ENCODE measurements around the gene PRDX5.

Gene PRDX5

DNA sequence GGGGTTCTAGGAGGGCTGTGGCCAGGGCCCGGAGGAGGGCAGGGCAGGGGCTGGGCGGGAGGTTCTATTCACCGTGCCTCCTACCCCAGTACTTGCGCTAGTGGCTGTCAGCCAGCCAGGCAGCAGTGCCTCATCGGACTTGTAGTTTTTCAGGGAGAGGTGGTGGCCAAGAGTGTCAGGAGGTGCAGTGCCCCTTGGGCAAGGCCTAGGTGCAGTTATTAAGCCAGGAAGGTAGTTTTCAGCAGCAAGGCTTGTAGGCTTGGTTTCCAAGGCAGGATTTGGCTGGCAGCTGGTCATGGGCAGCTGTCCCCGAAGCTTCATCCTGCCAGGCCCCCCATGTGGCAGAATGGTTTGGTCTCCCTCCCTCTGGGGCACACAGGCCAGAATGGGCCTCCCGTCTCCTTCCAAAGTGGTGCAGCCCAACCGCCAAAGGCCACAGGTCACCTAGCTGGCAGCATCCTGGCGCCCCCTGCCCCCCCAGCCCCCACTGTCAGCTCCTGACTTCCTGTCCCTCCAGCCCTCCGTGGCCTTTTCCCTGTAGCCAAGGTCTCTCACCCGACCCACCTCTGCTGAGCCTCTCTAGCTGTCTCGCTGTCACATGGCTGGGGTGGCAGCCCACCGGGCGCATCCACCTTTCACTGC is 30.6 kb downstream of the PRDX5 start:
- Histone ChIP-seq H3K36me3 (ENCODE audit: insufficient read depth, low read depth, low read length) (no peaks in the 10 kb centered on the region), H3K4me3 (ENCODE audit: low read length) (no peak overlapping the region), H3K27me3 (ENCODE audit: insufficient read depth, low read length) (no peaks in the 10 kb centered on the region), H3K27ac (ENCODE audit: low read length) (no peak overlapping the region), H3K9ac (ENCODE audit: low read depth, low read length) (no peak overlapping the region), H3K4me1 (ENCODE audit: insufficient read depth, low read length) (no peaks in the 10 kb centered on the region), H3K9me3 (ENCODE audit: insufficient read depth, low read depth, low read length) (no peaks in the 10 kb centered on the region)

DNA sequence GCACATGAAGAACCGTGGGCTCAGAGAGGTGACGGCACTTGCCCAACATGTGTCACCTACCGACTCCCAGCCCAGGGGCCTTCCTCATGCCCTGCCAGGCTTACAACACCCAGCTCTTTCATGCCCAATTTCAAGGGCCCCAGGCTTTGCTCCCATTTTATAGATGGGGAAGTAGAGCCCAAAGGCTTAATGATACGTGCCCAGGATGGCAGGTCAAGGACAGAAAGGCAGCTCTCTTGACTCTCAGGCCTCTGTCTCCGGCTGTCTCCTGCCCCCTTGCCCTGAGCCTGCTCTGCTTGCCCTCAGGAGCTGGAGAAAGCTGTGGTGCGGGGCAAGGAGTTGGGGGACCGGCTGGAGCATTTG is 31.1 kb downstream of the PRDX5 start:
- H3K9ac ChIP-seq (ENCODE audit: low read depth, low read length): no peak overlapping the region
- H3K27ac ChIP-seq (ENCODE audit: low read length): no peak overlapping the region
- H3K36me3 ChIP-seq (ENCODE audit: insufficient read depth, low read depth, low read length): no peaks in the 10 kb centered on the region

DNA sequence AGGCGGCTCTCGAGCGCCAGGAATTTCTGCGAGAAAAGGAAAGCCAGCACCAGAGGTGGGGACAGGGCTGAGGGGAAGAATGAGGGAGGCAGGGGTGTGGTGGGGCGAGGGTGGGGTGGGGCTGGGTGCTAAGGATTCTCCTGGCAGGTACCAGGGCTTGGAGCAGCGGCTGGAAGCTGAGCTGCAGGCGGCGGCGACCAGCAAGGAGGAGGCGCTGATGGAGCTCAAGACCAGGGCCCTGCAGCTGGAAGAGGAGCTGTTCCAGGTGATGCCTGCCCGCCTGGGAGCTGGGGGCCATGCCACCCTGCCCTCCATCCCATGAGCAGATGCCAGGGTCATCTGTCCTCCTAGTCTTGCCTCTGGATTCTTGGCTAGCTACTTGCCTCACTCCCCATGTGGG is 31.5 kb downstream of the PRDX5 start:
- Histone ChIP-seq H3K36me3 (ENCODE audit: insufficient read depth, low read depth, low read length) (no peaks in the 10 kb centered on the region), H3K4me3 (ENCODE audit: low read length) (no peak overlapping the region), H3K9ac (ENCODE audit: low read depth, low read length) (no peak overlapping the region), H3K27me3 (ENCODE audit: insufficient read depth, low read length) (no peaks in the 10 kb centered on the region), H3K27ac (ENCODE audit: low read length) (no peak overlapping the region), H3K4me1 (ENCODE audit: insufficient read depth, low read length) (no peaks in the 10 kb centered on the region), H3K9me3 (ENCODE audit: insufficient read depth, low read depth, low read length) (no peaks in the 10 kb centered on the region)

More for the DNA sequence above, 31.1 kb downstream of the PRDX5 start:
- no peak overlapping the region for H3K4me3 ChIP-seq (ENCODE audit: low read length)
- no peaks in the 10 kb centered on the region for H3K9me3 ChIP-seq (ENCODE audit: insufficient read depth, low read depth, low read length)
- no peaks in the 10 kb centered on the region for H3K4me1 ChIP-seq (ENCODE audit: insufficient read depth, low read length)
- H3K27me3 ChIP-seq (ENCODE audit: insufficient read depth, low read length): no peaks in the 10 kb centered on the region

DNA sequence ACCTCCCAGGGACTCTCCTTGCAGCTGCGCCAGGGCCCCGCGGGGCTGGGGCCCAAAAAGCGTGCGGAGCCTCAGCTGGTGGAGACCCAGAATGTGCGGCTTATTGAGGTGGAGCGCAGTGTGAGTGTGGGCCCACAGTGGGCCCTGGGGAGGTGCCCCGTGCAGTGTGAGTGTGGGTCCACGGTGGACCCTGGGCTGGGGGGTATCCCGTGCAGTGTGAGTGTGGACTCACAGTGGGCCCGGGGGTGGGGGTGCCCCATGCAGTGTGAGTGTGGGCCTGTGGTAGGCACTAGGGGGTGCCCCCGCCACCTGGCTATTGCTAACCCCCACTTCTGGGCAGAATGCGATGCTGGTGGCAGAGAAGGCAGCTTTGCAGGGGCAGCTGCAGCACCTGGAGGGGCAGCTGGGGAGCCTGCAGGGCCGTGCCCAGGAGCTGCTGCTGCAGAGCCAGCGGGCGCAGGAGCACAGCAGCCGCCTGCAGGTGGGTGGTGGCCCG is 33.3 kb downstream of the PRDX5 start:
- peaks cover 6% of the 10 kb centered on the region; the same call in 1 of the 2 replicates for H3K4me1 ChIP-seq (ENCODE audit: insufficient read depth, low read length)
- H3K27ac ChIP-seq (ENCODE audit: low read length): no peak overlapping the region
- no peaks in the 10 kb centered on the region for H3K27me3 ChIP-seq (ENCODE audit: insufficient read depth, low read length)
- no peaks in the 10 kb centered on the region for H3K9me3 ChIP-seq (ENCODE audit: insufficient read depth, low read depth, low read length)
- no peaks in the 10 kb centered on the region for H3K36me3 ChIP-seq (ENCODE audit: insufficient read depth, low read depth, low read length)
- no peak overlapping the region for H3K9ac ChIP-seq (ENCODE audit: low read depth, low read length)
- H3K4me3 ChIP-seq (ENCODE audit: low read length): no peak overlapping the region

DNA sequence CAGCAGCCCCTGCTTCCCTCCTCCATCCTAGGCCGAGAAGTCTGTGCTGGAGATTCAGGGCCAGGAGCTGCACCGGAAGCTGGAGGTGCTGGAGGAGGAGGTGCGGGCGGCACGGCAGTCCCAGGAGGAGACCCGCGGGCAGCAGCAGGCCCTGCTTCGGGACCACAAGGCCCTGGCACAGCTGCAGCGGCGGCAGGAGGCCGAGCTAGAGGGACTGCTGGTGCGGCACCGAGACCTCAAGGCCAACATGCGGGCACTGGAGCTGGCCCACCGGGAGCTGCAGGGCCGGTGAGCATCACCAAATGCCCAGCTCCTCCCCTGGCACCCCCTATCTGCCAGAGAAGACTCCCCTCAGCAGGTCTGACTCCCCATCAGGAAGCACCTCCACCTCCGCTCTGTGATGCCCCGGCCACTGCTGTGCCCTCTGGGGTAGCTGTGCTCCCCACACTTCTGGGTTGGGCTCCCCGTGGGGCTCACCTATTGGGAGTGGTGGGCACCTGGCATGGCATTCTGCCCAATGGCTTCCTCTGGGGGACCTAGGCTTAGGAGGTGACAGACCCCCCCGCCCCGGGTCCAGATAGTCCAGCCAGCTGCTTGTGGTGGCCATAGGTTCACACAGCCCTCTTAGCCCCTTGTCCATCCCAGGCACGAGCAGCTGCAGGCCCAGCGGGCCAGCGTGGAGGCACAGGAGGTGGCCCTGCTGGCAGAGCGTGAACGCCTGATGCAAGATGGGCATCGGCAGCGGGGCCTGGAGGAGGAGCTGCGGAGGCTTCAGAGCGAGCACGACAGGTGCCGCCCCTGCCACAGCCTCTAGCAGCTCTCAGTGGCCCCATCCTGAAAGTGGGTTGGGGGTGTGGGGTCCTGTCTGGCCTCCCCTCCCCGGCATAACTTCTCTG is 34.4 kb downstream of the PRDX5 start:
- H3K9me3 ChIP-seq (ENCODE audit: insufficient read depth, low read depth, low read length): no peaks in the 10 kb centered on the region
- H3K36me3 ChIP-seq (ENCODE audit: insufficient read depth, low read depth, low read length): no peaks in the 10 kb centered on the region
- no peak overlapping the region for H3K27ac ChIP-seq (ENCODE audit: low read length)
- H3K4me3 ChIP-seq (ENCODE audit: low read length): no peak overlapping the region
- no peak overlapping the region for H3K9ac ChIP-seq (ENCODE audit: low read depth, low read length)
- peaks cover 6% of the 10 kb centered on the region; the same call in 1 of the 2 replicates for H3K4me1 ChIP-seq (ENCODE audit: insufficient read depth, low read length)
- no peaks in the 10 kb centered on the region for H3K27me3 ChIP-seq (ENCODE audit: insufficient read depth, low read length)

DNA sequence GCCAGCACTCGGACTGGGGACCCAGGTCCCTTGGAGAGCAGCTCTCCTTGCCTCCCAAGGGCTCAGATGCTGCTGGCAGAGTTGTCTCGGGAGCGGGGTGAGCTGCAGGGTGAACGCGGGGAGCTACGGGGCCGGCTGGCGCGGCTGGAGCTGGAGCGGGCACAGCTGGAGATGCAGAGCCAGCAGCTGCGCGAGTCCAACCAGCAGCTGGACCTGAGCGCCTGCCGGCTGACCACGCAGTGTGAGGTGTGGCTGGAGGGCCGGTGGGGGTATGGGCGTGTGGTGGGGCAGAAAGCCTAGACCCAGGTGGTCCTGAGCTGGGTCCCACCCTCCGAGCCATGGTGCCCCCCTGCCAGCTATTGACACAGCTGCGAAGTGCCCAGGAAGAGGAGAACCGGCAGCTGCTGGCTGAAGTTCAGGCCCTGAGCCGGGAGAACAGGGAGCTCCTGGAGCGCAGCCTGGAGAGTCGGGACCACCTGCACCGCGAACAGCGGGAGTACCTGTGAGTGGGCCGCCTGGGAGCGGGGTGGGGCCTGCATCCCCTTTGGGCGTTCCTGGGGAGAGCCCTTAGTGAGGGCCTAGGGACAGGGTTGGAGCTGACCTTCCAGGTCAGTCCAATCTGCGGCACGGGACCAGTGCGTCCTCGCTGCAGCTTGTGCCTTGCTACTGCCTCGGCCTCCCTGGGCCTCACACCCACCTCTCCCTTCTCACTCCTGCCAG is 35.2 kb downstream of the PRDX5 start:
- H3K27me3 ChIP-seq (ENCODE audit: insufficient read depth, low read length): no peaks in the 10 kb centered on the region
- H3K27ac ChIP-seq (ENCODE audit: low read length): no peak overlapping the region
- no peak overlapping the region for H3K4me3 ChIP-seq (ENCODE audit: low read length)
- H3K9ac ChIP-seq (ENCODE audit: low read depth, low read length): no peak overlapping the region
- peaks cover 6% of the 10 kb centered on the region; the same call in 1 of the 2 replicates for H3K4me1 ChIP-seq (ENCODE audit: insufficient read depth, low read length)
- no peaks in the 10 kb centered on the region for H3K9me3 ChIP-seq (ENCODE audit: insufficient read depth, low read depth, low read length)
- H3K36me3 ChIP-seq (ENCODE audit: insufficient read depth, low read depth, low read length): no peaks in the 10 kb centered on the region

DNA sequence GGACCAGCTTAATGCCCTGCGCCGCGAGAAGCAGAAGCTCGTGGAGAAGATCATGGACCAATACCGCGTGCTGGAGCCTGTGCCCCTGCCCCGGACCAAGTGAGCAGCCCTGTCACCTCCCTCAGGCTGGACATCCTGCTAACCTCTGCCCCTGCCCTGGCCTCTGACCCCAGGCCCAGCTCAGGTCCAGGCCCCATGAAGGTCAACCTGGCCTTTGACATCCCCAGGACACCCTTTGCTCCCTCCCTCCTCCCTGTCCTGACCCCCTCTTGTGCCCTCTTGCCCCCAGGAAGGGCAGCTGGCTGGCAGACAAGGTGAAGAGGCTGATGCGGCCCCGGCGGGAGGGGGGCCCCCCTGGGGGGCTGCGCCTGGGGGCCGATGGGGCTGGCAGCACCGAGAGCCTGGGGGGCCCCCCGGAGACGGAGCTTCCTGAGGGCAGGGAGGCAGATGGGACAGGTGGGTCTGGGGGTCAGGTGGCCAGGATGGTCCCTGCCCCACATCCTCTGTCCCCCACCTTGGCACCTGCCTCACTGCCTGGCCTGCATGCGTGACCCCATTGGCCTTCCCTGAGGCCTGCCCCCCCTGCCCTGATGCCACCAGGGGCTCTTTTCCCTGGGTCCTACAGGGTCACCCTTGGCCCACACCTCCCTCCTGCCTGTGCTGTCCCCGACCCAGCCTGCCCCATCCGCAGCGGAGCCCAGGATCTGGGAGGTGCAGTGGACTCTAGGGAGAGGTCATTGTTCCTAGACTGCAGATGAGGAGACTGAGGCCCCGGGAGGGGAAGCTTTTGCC is 36.0 kb downstream of the PRDX5 start:
- H3K9ac ChIP-seq (ENCODE audit: low read depth, low read length): no peak overlapping the region
- no peaks in the 10 kb centered on the region for H3K9me3 ChIP-seq (ENCODE audit: insufficient read depth, low read depth, low read length)
- no peaks in the 10 kb centered on the region for H3K27me3 ChIP-seq (ENCODE audit: insufficient read depth, low read length)
- no peaks in the 10 kb centered on the region for H3K36me3 ChIP-seq (ENCODE audit: insufficient read depth, low read depth, low read length)
- H3K27ac ChIP-seq (ENCODE audit: low read length): no peak overlapping the region
- no peak overlapping the region for H3K4me3 ChIP-seq (ENCODE audit: low read length)
- H3K4me1 ChIP-seq (ENCODE audit: insufficient read depth, low read length): peaks cover 6% of the 10 kb centered on the region; the same call in 1 of the 2 replicates

DNA sequence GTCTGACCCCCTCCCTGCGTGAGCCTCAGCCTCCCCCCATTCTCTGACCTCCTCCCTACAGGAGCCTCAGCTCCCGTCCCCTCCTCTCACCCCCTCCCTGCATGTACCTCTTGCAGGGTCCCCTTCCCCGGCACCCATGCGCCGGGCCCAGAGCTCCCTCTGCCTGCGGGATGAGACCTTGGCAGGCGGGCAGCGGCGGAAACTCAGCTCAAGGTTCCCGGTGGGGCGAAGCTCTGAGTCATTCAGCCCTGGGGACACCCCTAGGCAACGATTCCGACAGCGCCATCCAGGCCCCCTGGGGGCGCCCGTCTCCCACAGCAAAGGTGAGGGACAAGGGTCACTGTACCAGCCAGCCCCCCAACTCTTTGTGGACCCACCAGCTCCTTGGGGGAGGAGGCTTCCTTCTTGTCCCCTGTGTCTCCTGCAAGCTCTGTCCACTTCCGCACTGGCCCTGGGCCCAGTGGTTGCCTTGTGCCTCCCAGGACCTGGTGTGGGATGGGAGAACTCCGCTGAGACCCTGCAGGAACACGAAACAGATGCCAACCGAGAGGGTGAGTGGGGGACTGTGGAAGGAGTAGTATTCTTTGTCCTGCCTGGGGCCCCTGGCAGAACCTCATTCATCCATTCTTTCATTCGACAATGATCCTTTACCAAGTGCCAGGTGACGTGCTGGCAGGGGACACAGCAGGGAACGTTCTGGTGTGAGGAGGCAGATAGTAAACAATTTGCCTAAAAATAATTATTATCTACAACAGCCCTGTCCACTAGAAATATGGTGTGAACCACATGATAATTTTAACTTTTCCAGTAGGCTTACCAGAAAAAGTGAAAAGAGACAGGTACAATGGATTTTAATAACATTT is 37.4 kb downstream of the PRDX5 start:
- H3K4me3 ChIP-seq (ENCODE audit: low read length): peak overlapping the region; percentile 18; the same call in 1 of the 2 replicates

DNA sequence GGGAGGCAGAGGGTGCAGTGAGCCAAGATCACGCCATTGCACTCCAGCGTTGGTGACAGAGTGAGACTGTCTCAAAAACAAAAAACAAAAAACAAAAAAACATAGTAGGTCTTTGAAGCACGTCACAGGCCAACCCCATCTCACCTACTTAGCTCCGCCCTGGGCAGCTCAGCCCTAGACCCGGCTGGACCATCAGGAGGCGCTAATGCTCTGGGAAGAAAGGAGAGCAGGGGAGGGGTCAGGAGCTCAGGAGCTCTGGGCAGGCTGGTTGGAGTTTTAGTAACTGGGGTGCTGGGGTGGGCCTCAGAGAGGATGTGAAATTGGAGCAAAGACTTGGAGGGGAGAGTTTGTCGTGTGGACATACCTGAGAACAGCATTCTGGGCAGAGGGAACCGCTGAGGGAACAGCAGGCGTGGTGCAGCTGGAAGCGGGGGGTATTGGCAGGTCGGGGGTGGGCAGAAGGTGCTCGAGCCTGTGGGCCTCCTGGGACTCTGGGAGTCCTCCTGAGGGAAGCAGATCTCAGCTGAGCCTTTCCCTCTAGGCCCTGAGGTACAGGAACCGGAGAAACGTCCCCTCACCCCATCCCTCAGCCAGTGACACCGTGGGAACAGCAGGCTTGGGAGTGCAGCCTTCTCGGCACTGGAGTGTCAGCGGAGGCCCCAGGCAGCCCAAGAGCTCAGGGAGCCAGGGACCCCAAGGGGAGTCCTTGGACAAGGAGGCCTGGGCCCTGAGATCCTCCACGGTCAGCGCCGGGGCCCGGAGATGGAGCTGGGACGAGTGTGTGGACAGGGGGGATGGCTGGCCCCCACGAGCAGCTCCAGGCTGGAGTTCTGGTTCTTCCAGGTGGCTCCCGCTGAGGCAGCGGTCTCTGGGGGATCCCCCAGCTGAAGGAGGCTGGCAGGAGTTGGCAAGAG is 38.8 kb downstream of the PRDX5 start:
- H3K9ac ChIP-seq (ENCODE audit: low read depth, low read length): no peak overlapping the region
- H3K4me1 ChIP-seq (ENCODE audit: insufficient read depth, low read length): peaks cover 6% of the 10 kb centered on the region; the same call in 1 of the 2 replicates
- no peaks in the 10 kb centered on the region for H3K27me3 ChIP-seq (ENCODE audit: insufficient read depth, low read length)
- no peaks in the 10 kb centered on the region for H3K9me3 ChIP-seq (ENCODE audit: insufficient read depth, low read depth, low read length)
- H3K36me3 ChIP-seq (ENCODE audit: insufficient read depth, low read depth, low read length): peaks cover 5% of the 10 kb centered on the region; the same call in 1 of the 2 replicates
- no peak overlapping the region for H3K4me3 ChIP-seq (ENCODE audit: low read length)
- H3K27ac ChIP-seq (ENCODE audit: low read length): no peak overlapping the region

More for the DNA sequence above, 37.4 kb downstream of the PRDX5 start:
- peaks cover 6% of the 10 kb centered on the region; the same call in 1 of the 2 replicates for H3K4me1 ChIP-seq (ENCODE audit: insufficient read depth, low read length)
- H3K36me3 ChIP-seq (ENCODE audit: insufficient read depth, low read depth, low read length): no peaks in the 10 kb centered on the region
- no peak overlapping the region; the same call in 1 of the 2 replicates for H3K9ac ChIP-seq (ENCODE audit: low read depth, low read length)
- H3K9me3 ChIP-seq (ENCODE audit: insufficient read depth, low read depth, low read length): no peaks in the 10 kb centered on the region
- no peaks in the 10 kb centered on the region for H3K27me3 ChIP-seq (ENCODE audit: insufficient read depth, low read length)
- H3K27ac ChIP-seq (ENCODE audit: low read length): no peak overlapping the region

DNA sequence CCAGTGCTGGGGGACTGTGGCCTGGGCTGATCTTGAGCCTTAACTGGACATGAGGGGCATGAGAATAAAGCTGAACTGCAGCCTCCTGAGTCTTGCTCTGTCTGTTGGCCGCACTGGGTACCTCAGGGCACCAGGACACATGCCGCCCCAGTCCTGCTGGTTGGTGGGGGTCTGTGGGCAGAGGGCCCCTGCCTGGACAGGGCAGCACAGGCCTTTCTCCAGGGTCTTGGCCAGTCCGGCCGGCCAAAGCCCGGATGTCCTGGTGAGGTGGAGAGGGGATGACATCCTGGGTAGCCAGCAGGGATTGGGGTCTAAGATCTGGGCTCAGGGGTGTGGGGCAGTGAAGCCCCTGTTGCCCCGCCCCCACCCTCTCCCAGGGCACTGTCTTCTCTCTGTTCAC is 39.5 kb downstream of the PRDX5 start:
- Histone ChIP-seq H3K27me3 (ENCODE audit: insufficient read depth, low read length) (no peaks in the 10 kb centered on the region), H3K4me3 (ENCODE audit: low read length) (no peak overlapping the region), H3K4me1 (ENCODE audit: insufficient read depth, low read length) (peaks cover 6% of the 10 kb centered on the region; the same call in 1 of the 2 replicates), H3K9ac (ENCODE audit: low read depth, low read length) (no peak overlapping the region), H3K36me3 (ENCODE audit: insufficient read depth, low read depth, low read length) (peaks cover 12% of the 10 kb centered on the region), H3K9me3 (ENCODE audit: insufficient read depth, low read depth, low read length) (no peaks in the 10 kb centered on the region), H3K27ac (ENCODE audit: low read length) (no peak overlapping the region)

Data from iPS-20b (cell line).